Measurements from ENCODE around the gene BPIFB3. TPM values are rescaled to one million over a fixed set of nuclear protein-coding genes. Genes with fewer than 3 reads are reported as not detected.

BPIFB3 gene
- total and polyA plus RNA-seq, 2 of the 13 experiments (the other 11 are each of a cell fraction or from before 2014, with no cell fraction given), result 0.09 TPM; not detected in 1

DNA sequence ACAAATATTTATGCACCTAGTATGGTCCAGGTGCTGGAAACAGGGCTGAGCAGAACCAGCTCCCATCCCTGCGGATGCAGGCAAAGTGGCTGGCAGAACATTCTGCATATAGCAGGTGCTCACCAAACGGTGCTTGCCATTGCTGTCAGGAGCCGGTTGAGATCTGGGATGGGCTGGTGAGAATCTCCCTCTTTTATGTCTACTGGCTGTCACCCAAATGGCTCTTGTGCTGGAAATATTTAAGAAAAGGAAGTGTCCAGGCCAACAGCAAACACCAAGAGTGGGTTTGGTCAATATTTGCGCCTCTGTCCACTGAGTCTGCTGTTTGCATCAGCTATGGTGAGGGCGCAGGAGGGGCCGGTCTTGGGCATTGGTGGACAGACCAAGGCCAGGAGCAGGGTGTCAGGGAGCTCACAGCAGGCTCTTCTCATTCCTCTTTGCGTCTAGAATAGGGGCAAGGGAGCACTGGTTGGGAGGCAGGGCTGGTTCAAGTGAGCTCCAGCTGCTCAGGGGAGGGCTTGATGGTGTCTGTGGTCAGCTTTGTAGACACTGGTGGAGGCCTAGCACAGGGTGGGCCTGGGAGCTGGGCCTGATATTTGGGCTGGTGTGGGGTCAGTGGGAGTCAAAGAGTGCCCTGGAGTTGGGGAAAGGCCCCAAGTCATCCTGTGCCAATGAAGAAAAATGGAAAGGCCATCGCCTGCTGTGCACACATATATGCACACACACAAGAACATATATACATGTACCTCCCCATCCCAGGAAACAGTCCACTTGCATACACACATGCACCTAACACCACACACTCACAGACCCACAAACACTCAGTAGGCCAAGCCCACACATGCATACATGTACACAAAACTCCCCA lies 47.6 kb upstream of the BPIFB3 start (continued):
- no peak for TF ChIP-seq ISX (CRISPR knock-in tag; conservative IDR thresholded peaks at IDR 0.05)
- TF ChIP-seq ZNF180 (CRISPR knock-in tag; IDR thresholded peaks at IDR 0.05; ENCODE audit: borderline replicate concordance, low read depth), result no peak
- TF ChIP-seq, protein P1, sequence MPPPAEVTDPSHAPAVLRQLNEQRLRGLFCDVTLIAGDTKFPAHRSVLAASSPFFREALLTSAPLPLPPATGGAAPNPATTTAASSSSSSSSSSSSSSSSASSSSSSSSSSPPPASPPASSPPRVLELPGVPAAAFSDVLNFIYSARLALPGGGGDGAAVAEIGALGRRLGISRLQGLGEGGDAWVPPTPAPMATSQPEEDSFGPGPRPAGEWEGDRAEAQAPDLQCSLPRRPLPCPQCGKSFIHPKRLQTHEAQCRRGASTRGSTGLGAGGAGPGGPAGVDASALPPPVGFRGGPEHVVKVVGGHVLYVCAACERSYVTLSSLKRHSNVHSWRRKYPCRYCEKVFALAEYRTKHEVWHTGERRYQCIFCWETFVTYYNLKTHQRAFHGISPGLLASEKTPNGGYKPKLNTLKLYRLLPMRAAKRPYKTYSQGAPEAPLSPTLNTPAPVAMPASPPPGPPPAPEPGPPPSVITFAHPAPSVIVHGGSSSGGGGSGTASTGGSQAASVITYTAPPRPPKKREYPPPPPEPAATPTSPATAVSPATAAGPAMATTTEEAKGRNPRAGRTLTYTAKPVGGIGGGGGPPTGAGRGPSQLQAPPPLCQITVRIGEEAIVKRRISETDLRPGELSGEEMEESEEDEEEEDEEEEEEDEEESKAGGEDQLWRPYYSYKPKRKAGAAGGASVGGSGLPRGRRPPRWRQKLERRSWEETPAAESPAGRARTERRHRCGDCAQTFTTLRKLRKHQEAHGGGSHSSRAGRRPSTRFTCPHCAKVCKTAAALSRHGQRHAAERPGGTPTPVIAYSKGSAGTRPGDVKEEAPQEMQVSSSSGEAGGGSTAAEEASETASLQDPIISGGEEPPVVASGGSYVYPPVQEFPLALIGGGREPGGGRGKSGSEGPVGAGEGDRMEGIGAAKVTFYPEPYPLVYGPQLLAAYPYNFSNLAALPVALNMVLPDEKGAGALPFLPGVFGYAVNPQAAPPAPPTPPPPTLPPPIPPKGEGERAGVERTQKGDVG (CRISPR knock-in tag; IDR thresholded peaks at IDR 0.05; ENCODE audit: borderline replicate concordance), result no peak
- peak; percentile 66; the same call in 1 of the 2 replicates for TF ChIP-seq ZC3H13 (CRISPR knock-in tag; IDR thresholded peaks at IDR 0.05)
- peak; percentile 29; the same call in 1 of the 2 replicates for TF ChIP-seq ZNF3 (CRISPR knock-in tag; IDR thresholded peaks at IDR 0.05)
- TF ChIP-seq ZXDC (CRISPR knock-in tag; IDR thresholded peaks at IDR 0.05), result peak; percentile 48; the same call in 1 of the 2 replicates
- TF ChIP-seq, protein P2, sequence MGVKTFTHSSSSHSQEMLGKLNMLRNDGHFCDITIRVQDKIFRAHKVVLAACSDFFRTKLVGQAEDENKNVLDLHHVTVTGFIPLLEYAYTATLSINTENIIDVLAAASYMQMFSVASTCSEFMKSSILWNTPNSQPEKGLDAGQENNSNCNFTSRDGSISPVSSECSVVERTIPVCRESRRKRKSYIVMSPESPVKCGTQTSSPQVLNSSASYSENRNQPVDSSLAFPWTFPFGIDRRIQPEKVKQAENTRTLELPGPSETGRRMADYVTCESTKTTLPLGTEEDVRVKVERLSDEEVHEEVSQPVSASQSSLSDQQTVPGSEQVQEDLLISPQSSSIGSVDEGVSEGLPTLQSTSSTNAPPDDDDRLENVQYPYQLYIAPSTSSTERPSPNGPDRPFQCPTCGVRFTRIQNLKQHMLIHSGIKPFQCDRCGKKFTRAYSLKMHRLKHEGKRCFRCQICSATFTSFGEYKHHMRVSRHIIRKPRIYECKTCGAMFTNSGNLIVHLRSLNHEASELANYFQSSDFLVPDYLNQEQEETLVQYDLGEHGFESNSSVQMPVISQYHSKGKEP (CRISPR knock-in tag; IDR thresholded peaks at IDR 0.05), result no peak
- TF ChIP-seq, protein P3, sequence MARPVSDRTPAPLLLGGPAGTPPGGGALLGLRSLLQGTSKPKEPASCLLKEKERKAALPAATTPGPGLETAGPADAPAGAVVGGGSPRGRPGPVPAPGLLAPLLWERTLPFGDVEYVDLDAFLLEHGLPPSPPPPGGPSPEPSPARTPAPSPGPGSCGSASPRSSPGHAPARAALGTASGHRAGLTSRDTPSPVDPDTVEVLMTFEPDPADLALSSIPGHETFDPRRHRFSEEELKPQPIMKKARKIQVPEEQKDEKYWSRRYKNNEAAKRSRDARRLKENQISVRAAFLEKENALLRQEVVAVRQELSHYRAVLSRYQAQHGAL (CRISPR knock-in tag; IDR thresholded peaks at IDR 0.05; ENCODE audit: not compliant biosample characterization), result no peak
- peak; percentile 98 for TF ChIP-seq RXRB (CRISPR knock-in tag; IDR thresholded peaks at IDR 0.05; ENCODE audit: borderline replicate concordance)
- TF ChIP-seq FOXC1 (CRISPR knock-in tag; IDR thresholded peaks at IDR 0.05; ENCODE audit: borderline replicate concordance), result peak; percentile 64; the same call in 1 of the 2 replicates
- TF ChIP-seq KAT7 (CRISPR knock-in tag; IDR thresholded peaks at IDR 0.05; ENCODE audit: borderline replicate concordance), result peak; percentile 90
- TF ChIP-seq ZNF441 (CRISPR knock-in tag; IDR thresholded peaks at IDR 0.05; ENCODE audit: borderline replicate concordance), result peak; percentile 86
- no peak for TF ChIP-seq ZKSCAN1 (IDR thresholded peaks at IDR 0.05; ENCODE audit: low read length)
- no peak for TF ChIP-seq ZNF513 (CRISPR knock-in tag; conservative IDR thresholded peaks at IDR 0.05)
- peak; percentile 28; the same call in 1 of the 2 replicates for TF ChIP-seq ZNF652 (CRISPR knock-in tag; IDR thresholded peaks at IDR 0.05; ENCODE audit: borderline replicate concordance, low read depth)
- TF ChIP-seq AGO2 (optimal IDR thresholded peaks at IDR 0.05; ENCODE audit: low read depth, low read length), result no peak
- no peak for TF ChIP-seq ZNF597 (CRISPR knock-in tag; IDR thresholded peaks at IDR 0.05)
